PC-9 (cell line): ENCODE results near the gene PIP5K1B. TPM values are rescaled to one million over a fixed set of nuclear protein-coding genes. Genes with fewer than 3 reads are reported as not detected.
"Not testable (repeated sequence)": the region's sequence is repeated elsewhere in the genome, so short reads cannot be mapped to it uniquely, and the experiment has no call there.

ENCODE experiments used
- BruUV-seq: library from RNA; stranded (reverse); fragments of 400-500 nt; replicated peaks from 2 replicates; lab custom pipeline; 2021; lab: Mats Ljungman, UMichigan
- CTCF ChIA-PET: fragments of 300-600 bp; sonication (Branson Sonifier 250); formaldehyde crosslinking; loops from one replicate; lab custom pipeline; 2022; ENCODE audit warnings: antibody characterized with exemption; lab: Charles Lee
- POLR2A ChIA-PET: fragments of 300-600 bp; sonication (Branson Sonifier 250); formaldehyde crosslinking; loops from one replicate; lab custom pipeline; 2022; ENCODE audit warnings: antibody characterized with exemption; ENCODE audit not compliant: unreplicated experiment; lab: Charles Lee
- DNase-seq, 2 experiments: peaks; one replicate each; pipeline versions ENCODE4 v3.0.0 to v3.0.0-alpha.2; 2015 to 2022; ENCODE audit warnings: mixed read lengths in 1 of 2
- H2AFZ ChIP-seq: fragments of 200-600 bp; sonication (generic); 2 replicates; pipeline ENCODE4 v1.8.1; 2017; ENCODE audit warnings: antibody characterized with exemption
- H3F3A ChIP-seq: fragments of 200-600 bp; sonication (generic); 2 replicates; pipeline ENCODE4 v1.8.1; 2017; ENCODE audit warnings: antibody characterized with exemption, mild to moderate bottlenecking, low read depth; ENCODE audit not compliant: insufficient read depth
- H3K27ac ChIP-seq: fragments of 200-600 bp; sonication (generic); 2 replicates; pipeline ENCODE4 v1.6.1; 2016; ENCODE audit warnings: mixed run types
- H3K27me3 ChIP-seq: fragments of 200-600 bp; sonication (generic); 2 replicates; pipeline ENCODE4 v1.6.1; 2016; ENCODE audit warnings: low read depth, mixed run types; ENCODE audit not compliant: insufficient read depth
- H3K36me3 ChIP-seq: fragments of 200-600 bp; sonication (generic); 2 replicates; pipeline ENCODE4 v1.6.1; 2016; ENCODE audit warnings: low read depth, mixed run types
- H3K4me1 ChIP-seq: fragments of 200-600 bp; sonication (generic); replicated peaks from 2 replicates; pipeline ENCODE4 v1.6.1; 2016; ENCODE audit warnings: mixed run types; ENCODE audit not compliant: insufficient read depth
- H3K4me2 ChIP-seq: fragments of 200-600 bp; sonication (generic); 2 replicates; pipeline ENCODE4 v1.6.1; 2017; ENCODE audit warnings: mixed run types
- H3K4me3 ChIP-seq: fragments of 200-600 bp; sonication (generic); 2 replicates; pipeline ENCODE4 v1.6.1; 2016; ENCODE audit warnings: mixed run types
- H3K79me2 ChIP-seq: fragments of 200-600 bp; sonication (generic); 2 replicates; pipeline ENCODE4 v1.6.1; 2017; ENCODE audit warnings: low read depth, mixed run types
- H3K9me2 ChIP-seq: fragments of 200-600 bp; sonication (generic); 2 replicates; pipeline ENCODE4 v1.8.1; 2017; ENCODE audit warnings: mild to moderate bottlenecking; ENCODE audit not compliant: insufficient read depth
- H3K9me3 ChIP-seq: fragments of 200-600 bp; sonication (generic); 2 replicates; pipeline ENCODE4 v1.8.1; 2016; ENCODE audit warnings: low read depth; ENCODE audit not compliant: insufficient read depth
- H4K20me1 ChIP-seq: fragments of 200-600 bp; sonication (generic); 2 replicates; pipeline ENCODE4 v1.8.1; 2017; ENCODE audit not compliant: insufficient read depth
- CTCF ChIP-seq: fragments of 200-600 bp; sonication (generic); conservative IDR thresholded peaks from 2 replicates; pipeline ENCODE4 v1.6.1; 2017; ENCODE audit warnings: mixed run types, antibody characterized with exemption, mild to moderate bottlenecking, moderate library complexity
- EZH2 ChIP-seq: fragments of 200-600 bp; sonication (generic); IDR thresholded peaks from 2 replicates; pipeline ENCODE4 v1.8.0; 2017; ENCODE audit warnings: antibody characterized with exemption, low read depth
- intact Hi-C: fragments of 100-400 bp; cut with micrococcal nuclease; formaldehyde crosslinking; loops from one replicate; pipeline ENCODE4 v1.10.0; 2022; ENCODE audit not compliant: unreplicated experiment
- total RNA-seq: library from RNA; stranded (reverse); gene quantifications from 2 replicates; pipeline ENCODE4 v1.2.3, GENCODE V29; 2021

Gene PIP5K1B
- total RNA-seq, 1 experiment from 2014 or later, result not detected

GRCh38 chr9:69046723-69047122 is 341.7 kb downstream of the PIP5K1B start:
- Histone ChIP-seq H3K27ac (no peak overlapping the region), H3F3A (peaks cover 5% of the 10 kb centered on the region; the same call in 1 of the 2 replicates), H3K4me3 (no peak overlapping the region), H3K27me3 (no peaks in the 10 kb centered on the region), H3K9me2 (no peaks in the 10 kb centered on the region), H4K20me1 (no peaks in the 10 kb centered on the region; the same call in 1 of the 2 replicates), H3K36me3 (no peaks in the 10 kb centered on the region), H2AFZ (no peak overlapping the region), H3K4me2 (no peak overlapping the region), H3K79me2 (no peaks in the 10 kb centered on the region), H3K4me1 (0 out of 2 replicates have a peak, but pooled peaks cover 6% of the 10 kb centered on the region), H3K9me3 (no peaks in the 10 kb centered on the region)
- POLR2A ChIA-PET, result no interaction called here
- intact Hi-C loops, result no loop called here
- CTCF ChIA-PET, result no interaction called here
- BruUV-seq, result no TSS peak
- no peak for TF ChIP-seq CTCF
- no peak for TF ChIP-seq EZH2
- no peak for DNase-seq

- no peak overlapping the region for H3K27ac ChIP-seq
- BruUV-seq, result no TSS peak
- no peaks in the 10 kb centered on the region for H3K9me3 ChIP-seq
- DNase-seq, result no peak
- TF ChIP-seq EZH2 (no peak), CTCF (no peak)
- intact Hi-C loops, result no loop called here
- no peaks in the 10 kb centered on the region for H3K36me3 ChIP-seq
- peaks cover 5% of the 10 kb centered on the region; the same call in 1 of the 2 replicates for H3F3A ChIP-seq
- H2AFZ ChIP-seq, result no peak overlapping the region
- no peak overlapping the region for H3K4me2 ChIP-seq
- no peaks in the 10 kb centered on the region; the same call in 1 of the 2 replicates for H4K20me1 ChIP-seq
- 0 out of 2 replicates have a peak, but pooled peaks cover 6% of the 10 kb centered on the region for H3K4me1 ChIP-seq
- ChIA-PET POLR2A (no interaction called here), CTCF (no interaction called here)
- H3K4me3 ChIP-seq, result no peak overlapping the region
- no peaks in the 10 kb centered on the region for H3K27me3 ChIP-seq
- H3K9me2 ChIP-seq, result no peaks in the 10 kb centered on the region
- H3K79me2 ChIP-seq, result no peaks in the 10 kb centered on the region
These were observed 342.3 kb downstream of the PIP5K1B start for GRCh38 chr9:69047371-69047770.

GRCh38 chr9:69049094-69049493 is 344.1 kb downstream of the PIP5K1B start:
- TF ChIP-seq EZH2 (no peak), CTCF (no peak)
- ChIA-PET CTCF (no interaction called here), POLR2A (no interaction called here)
- 0 out of 2 replicates have a peak, but pooled peaks cover 6% of the 10 kb centered on the region for H3K4me1 ChIP-seq
- H3K27me3 ChIP-seq, result no peaks in the 10 kb centered on the region
- no peak overlapping the region for H3K4me3 ChIP-seq
- no peaks in the 10 kb centered on the region for H3K79me2 ChIP-seq
- H3K9me3 ChIP-seq, result no peaks in the 10 kb centered on the region
- H4K20me1 ChIP-seq, result no peaks in the 10 kb centered on the region; the same call in 1 of the 2 replicates
- H3K36me3 ChIP-seq, result no peaks in the 10 kb centered on the region
- H3K4me2 ChIP-seq, result no peak overlapping the region
- BruUV-seq, result no TSS peak
- DNase-seq, result no peak
- no peak overlapping the region for H2AFZ ChIP-seq
- H3F3A ChIP-seq, result peaks cover 5% of the 10 kb centered on the region; the same call in 1 of the 2 replicates
- intact Hi-C loops, result no loop called here
- H3K9me2 ChIP-seq, result no peaks in the 10 kb centered on the region
- H3K27ac ChIP-seq, result no peak overlapping the region

GRCh38 chr9:69050936-69051335 is 345.9 kb downstream of the PIP5K1B start:
- H3K9me2 ChIP-seq, H3K4me1 ChIP-seq, H3K9me3 ChIP-seq, CTCF ChIA-PET, H3K4me2 ChIP-seq, H3K27me3 ChIP-seq, H3F3A ChIP-seq, H4K20me1 ChIP-seq, H2AFZ ChIP-seq, DNase-seq, POLR2A ChIA-PET, H3K36me3 ChIP-seq, H3K79me2 ChIP-seq, H3K27ac ChIP-seq, BruUV-seq, H3K4me3 ChIP-seq: not testable (repeated sequence)
- intact Hi-C loops, result loop anchor here (5.0 kb wide), 2 partner anchors 121 to 496 kb away; partner anchors contain the start of gene TJP2
